ENCODE measurements around the gene GRAMD2A.

GRAMD2A gene

DNA sequence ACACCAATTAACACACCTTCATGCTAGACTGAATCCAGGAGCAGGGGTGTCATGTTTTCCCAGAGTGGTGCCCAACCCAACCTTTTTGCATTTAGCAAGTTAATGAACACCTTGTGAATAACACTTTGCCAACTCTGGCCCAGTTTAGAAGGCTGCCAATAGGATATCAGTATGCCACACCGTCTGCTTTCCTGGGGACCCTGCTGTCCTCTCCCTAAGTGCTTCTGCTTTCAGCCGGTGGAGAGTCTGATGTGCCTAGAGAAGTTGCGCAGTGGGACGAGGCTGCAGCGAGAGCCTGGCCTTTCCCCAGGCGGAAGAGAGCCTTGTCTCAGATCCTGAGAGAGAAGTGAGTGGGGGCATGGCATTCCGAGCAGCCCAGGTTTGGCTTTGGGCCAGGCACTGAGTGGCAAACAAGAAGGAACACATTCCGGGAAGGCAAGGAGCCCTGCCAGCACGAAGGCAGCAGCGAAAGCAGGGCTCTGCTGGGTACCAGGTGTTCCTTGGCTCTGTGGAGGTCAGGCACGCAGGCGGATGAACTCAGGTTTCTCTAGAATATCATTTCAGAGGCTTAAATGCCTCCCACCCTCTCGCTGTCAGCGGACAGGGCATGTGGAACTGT is 42.5 kb downstream of the GRAMD2A start:
- no peak for DNase-seq (ENCODE audit: low read depth)
- TF ChIP-seq, protein P1, sequence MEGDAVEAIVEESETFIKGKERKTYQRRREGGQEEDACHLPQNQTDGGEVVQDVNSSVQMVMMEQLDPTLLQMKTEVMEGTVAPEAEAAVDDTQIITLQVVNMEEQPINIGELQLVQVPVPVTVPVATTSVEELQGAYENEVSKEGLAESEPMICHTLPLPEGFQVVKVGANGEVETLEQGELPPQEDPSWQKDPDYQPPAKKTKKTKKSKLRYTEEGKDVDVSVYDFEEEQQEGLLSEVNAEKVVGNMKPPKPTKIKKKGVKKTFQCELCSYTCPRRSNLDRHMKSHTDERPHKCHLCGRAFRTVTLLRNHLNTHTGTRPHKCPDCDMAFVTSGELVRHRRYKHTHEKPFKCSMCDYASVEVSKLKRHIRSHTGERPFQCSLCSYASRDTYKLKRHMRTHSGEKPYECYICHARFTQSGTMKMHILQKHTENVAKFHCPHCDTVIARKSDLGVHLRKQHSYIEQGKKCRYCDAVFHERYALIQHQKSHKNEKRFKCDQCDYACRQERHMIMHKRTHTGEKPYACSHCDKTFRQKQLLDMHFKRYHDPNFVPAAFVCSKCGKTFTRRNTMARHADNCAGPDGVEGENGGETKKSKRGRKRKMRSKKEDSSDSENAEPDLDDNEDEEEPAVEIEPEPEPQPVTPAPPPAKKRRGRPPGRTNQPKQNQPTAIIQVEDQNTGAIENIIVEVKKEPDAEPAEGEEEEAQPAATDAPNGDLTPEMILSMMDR (IDR thresholded peaks at IDR 0.05; ENCODE audit: control insufficient read depth, insufficient read depth, low read depth, low read length, missing control alignments): no peak
- H3K4me3 ChIP-seq (ENCODE audit: control insufficient read depth, low read depth, low read length): peak overlapping the region; percentile 52; the same call in 1 of the 2 replicates

DNA sequence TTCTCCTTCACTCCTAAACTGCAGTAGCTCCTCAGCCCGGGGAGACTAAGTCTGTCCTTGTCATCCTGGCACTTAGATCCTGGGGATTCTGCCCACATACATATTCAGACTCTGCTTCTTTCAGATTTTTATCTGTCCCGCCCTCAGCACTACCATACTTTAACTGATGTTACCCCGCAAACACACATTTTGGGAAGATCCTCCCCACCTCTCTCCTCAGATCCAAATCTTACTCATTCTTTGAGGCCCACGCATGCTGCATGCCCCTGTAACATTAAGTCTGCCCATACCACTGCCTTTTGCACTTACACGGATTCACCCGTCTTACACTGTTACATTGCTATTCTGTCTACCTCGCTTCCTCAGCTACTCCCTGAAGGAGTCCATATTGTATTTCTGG is 43.3 kb downstream of the GRAMD2A start:
- no peak for DNase-seq (ENCODE audit: low read depth)
- H3K4me3 ChIP-seq (ENCODE audit: control insufficient read depth, low read depth, low read length): no peak overlapping the region
- TF ChIP-seq, protein P1 (IDR thresholded peaks at IDR 0.05; ENCODE audit: control insufficient read depth, insufficient read depth, low read depth, low read length, missing control alignments): no peak

GRCh38 chr15:72153269-72154000 is 44.2 kb downstream of the GRAMD2A start:
- H3K4me3 ChIP-seq (ENCODE audit: control insufficient read depth, low read depth, low read length): no peak overlapping the region
- no peak for DNase-seq (ENCODE audit: low read depth)
- TF ChIP-seq, protein P1 (IDR thresholded peaks at IDR 0.05; ENCODE audit: control insufficient read depth, insufficient read depth, low read depth, low read length, missing control alignments): no peak

- no peak overlapping the region for H3K4me3 ChIP-seq (ENCODE audit: control insufficient read depth, low read depth, low read length)
- TF ChIP-seq, protein P1 (IDR thresholded peaks at IDR 0.05; ENCODE audit: control insufficient read depth, insufficient read depth, low read depth, low read length, missing control alignments): no peak
- no peak for DNase-seq (ENCODE audit: low read depth)
These were observed 50.2 kb downstream of the GRAMD2A start for GRCh38 chr15:72147418-72147817.

DNA sequence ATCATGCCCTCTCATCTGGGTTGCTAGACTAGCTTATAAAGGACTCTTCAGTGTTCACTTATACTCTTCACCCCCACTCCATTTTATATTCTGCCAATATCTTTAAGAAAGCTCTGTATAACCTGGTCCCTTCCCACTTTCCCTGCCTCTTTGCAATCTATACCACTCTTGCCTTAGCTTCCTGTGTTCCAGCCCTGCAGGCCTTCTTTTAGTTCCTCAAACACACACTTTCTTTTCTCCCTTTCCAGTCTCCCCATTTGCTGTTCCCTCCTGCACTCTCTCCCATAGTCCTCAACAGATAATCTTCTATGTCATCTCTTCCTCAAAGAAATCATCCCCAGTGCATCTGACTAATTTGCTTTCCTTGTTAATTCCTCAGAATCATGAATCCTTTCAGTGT is 50.7 kb downstream of the GRAMD2A start:
- TF ChIP-seq, protein P1 (IDR thresholded peaks at IDR 0.05; ENCODE audit: control insufficient read depth, insufficient read depth, low read depth, low read length, missing control alignments): no peak
- H3K4me3 ChIP-seq (ENCODE audit: control insufficient read depth, low read depth, low read length): no peak overlapping the region
- DNase-seq (ENCODE audit: low read depth): no peak

DNA sequence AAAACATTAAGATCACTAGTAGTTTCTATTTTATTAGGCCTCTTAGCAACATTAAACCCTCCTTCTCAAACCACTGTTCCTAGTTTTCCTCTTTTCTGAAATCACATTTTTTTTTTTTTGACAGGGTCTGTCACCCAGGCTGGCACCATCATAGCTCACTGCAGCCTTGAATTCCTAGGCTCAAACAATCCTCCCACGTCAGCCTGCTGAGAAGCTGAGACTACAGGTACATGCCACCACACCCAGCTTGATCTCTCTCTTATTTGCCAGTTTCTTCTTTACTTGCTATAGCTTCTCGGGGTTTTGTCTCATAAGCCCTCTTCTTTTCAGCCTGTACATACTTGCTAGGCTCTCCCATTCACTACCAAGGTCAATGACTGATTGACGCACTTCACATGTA is 51.4 kb downstream of the GRAMD2A start:
- no peak for DNase-seq (ENCODE audit: low read depth)
- TF ChIP-seq, protein P1 (IDR thresholded peaks at IDR 0.05; ENCODE audit: control insufficient read depth, insufficient read depth, low read depth, low read length, missing control alignments): no peak
- H3K4me3 ChIP-seq (ENCODE audit: control insufficient read depth, low read depth, low read length): no peak overlapping the region

All from AG09309 (cell line).